SU-DHL-6 (cell line): Measurements from ENCODE around the gene NPC1.

ENCODE experiments used
- EZH2phosphoT487 ChIP-seq: fragments of 200-600 bp; sonication (generic), shearing (Covaris generic); conservative IDR thresholded peaks from 2 replicates; pipeline ENCODE4 v1.6.1; 2018; ENCODE audit warnings: mild to moderate bottlenecking, antibody characterized with exemption, low read length, moderate library complexity, mixed read lengths
- TF ChIP-seq, protein P1 (sequence below): fragments of 200-600 bp; sonication (generic); IDR thresholded peaks from one replicate; pipeline ENCODE4 v1.5.1; 2017; ENCODE audit warnings: antibody characterized with exemption, mild to moderate bottlenecking, low read length, moderate library complexity; ENCODE audit not compliant: insufficient read depth, poor library complexity, severe bottlenecking

DNA sequence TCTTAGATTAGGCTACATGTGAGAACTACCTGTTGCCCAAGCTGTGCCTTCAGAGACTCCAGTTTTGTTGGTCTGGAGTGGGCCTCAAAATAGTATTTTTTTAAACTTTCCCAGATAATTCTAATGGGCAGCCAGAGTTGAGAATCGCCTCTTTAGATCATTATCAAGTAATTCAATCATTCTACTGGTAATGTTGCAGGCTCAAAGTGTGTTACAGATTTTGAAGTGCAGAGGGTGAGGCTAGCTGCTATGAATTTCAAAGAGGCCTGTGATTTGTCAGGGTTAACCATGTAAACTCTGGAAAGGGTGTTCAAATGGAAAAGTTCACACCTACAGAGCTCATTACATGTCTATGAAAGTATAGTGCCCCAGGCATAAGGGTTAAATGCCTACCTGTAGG, 46.3 kb upstream of the NPC1 start:
- TF ChIP-seq, protein P1, sequence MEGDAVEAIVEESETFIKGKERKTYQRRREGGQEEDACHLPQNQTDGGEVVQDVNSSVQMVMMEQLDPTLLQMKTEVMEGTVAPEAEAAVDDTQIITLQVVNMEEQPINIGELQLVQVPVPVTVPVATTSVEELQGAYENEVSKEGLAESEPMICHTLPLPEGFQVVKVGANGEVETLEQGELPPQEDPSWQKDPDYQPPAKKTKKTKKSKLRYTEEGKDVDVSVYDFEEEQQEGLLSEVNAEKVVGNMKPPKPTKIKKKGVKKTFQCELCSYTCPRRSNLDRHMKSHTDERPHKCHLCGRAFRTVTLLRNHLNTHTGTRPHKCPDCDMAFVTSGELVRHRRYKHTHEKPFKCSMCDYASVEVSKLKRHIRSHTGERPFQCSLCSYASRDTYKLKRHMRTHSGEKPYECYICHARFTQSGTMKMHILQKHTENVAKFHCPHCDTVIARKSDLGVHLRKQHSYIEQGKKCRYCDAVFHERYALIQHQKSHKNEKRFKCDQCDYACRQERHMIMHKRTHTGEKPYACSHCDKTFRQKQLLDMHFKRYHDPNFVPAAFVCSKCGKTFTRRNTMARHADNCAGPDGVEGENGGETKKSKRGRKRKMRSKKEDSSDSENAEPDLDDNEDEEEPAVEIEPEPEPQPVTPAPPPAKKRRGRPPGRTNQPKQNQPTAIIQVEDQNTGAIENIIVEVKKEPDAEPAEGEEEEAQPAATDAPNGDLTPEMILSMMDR, result no peak
- TF ChIP-seq EZH2phosphoT487, result no peak
